GM12872 (cell line): Measurements from ENCODE around the gene MTMR3.

Source experiments
- CTCF ChIP-seq: IDR thresholded peaks from 3 replicates; pipeline ENCODE4 v1.5.1; 2011; ENCODE audit warnings: low read depth, mild to moderate bottlenecking, low read length, moderate library complexity; ENCODE audit not compliant: insufficient read depth

MTMR3 gene

GRCh38 chr22:29944339-29944738, 61.4 kb downstream of the MTMR3 start:
- no peak for TF ChIP-seq CTCF

GRCh38 chr22:29945435-29945834, 62.5 kb downstream of the MTMR3 start:
- TF ChIP-seq CTCF = no peak

- TF ChIP-seq CTCF = no peak
These were observed 63.2 kb downstream of the MTMR3 start for GRCh38 chr22:29946220-29946619.

- no peak for TF ChIP-seq CTCF
These were observed 64.7 kb downstream of the MTMR3 start for GRCh38 chr22:29947410-29948384.

GRCh38 chr22:29948385-29948769, 65.4 kb downstream of the MTMR3 start:
- TF ChIP-seq CTCF = no peak

- TF ChIP-seq CTCF = no peak
These were observed 66.9 kb downstream of the MTMR3 start for GRCh38 chr22:29949872-29950271.

- TF ChIP-seq CTCF = no peak
These were observed 68.9 kb downstream of the MTMR3 start for GRCh38 chr22:29951791-29952413.
